ENCODE results near the gene INSM1.

- TF ChIP-seq, protein P1, sequence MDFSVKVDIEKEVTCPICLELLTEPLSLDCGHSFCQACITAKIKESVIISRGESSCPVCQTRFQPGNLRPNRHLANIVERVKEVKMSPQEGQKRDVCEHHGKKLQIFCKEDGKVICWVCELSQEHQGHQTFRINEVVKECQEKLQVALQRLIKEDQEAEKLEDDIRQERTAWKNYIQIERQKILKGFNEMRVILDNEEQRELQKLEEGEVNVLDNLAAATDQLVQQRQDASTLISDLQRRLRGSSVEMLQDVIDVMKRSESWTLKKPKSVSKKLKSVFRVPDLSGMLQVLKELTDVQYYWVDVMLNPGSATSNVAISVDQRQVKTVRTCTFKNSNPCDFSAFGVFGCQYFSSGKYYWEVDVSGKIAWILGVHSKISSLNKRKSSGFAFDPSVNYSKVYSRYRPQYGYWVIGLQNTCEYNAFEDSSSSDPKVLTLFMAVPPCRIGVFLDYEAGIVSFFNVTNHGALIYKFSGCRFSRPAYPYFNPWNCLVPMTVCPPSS (IDR thresholded peaks at IDR 0.05) = no peak
- TF ChIP-seq MLX (CRISPR knock-in tag; IDR thresholded peaks at IDR 0.05) (no peak), POLR2AphosphoS5 (IDR thresholded peaks at IDR 0.05; ENCODE audit: low read depth, low read length) (no peak), PHF21A (CRISPR knock-in tag; IDR thresholded peaks at IDR 0.05) (no peak), ZNF605 (CRISPR knock-in tag; IDR thresholded peaks at IDR 0.05) (no peak), HCFC1 (IDR thresholded peaks at IDR 0.05; ENCODE audit: low read depth, low read length) (no peak), ZBTB7A (CRISPR knock-in tag; IDR thresholded peaks at IDR 0.05) (no peak), ZNF3 (CRISPR knock-in tag; IDR thresholded peaks at IDR 0.05) (no peak), CTCF (CRISPR knock-in tag; IDR thresholded peaks at IDR 0.05) (no peak)
Observed at GRCh38 chr20:20365480-20366161, 2.3 kb upstream of the INSM1 start.

Data from HepG2 (cell line).